PC-9 (cell line): ENCODE data around the gene SIGLEC15. TPM values are rescaled to one million over a fixed set of nuclear protein-coding genes. Genes with fewer than 3 reads are reported as not detected.

Source experiments
- BruUV-seq: library from RNA; stranded (reverse); fragments of 400-500 nt; replicated peaks from 2 replicates; lab custom pipeline; 2021; lab: Mats Ljungman, UMichigan
- CTCF ChIA-PET: fragments of 300-600 bp; sonication (Branson Sonifier 250); formaldehyde crosslinking; loops from one replicate; lab custom pipeline; 2022; ENCODE audit warnings: antibody characterized with exemption; lab: Charles Lee
- POLR2A ChIA-PET: fragments of 300-600 bp; sonication (Branson Sonifier 250); formaldehyde crosslinking; loops from one replicate; lab custom pipeline; 2022; ENCODE audit warnings: antibody characterized with exemption; ENCODE audit not compliant: unreplicated experiment; lab: Charles Lee
- DNase-seq, 2 experiments: peaks; one replicate each; pipeline versions ENCODE4 v3.0.0 to v3.0.0-alpha.2; 2015 to 2022; ENCODE audit warnings: mixed read lengths in 1 of 2
- H2AFZ ChIP-seq: fragments of 200-600 bp; sonication (generic); 2 replicates; pipeline ENCODE4 v1.8.1; 2017; ENCODE audit warnings: antibody characterized with exemption
- H3F3A ChIP-seq: fragments of 200-600 bp; sonication (generic); 2 replicates; pipeline ENCODE4 v1.8.1; 2017; ENCODE audit warnings: antibody characterized with exemption, mild to moderate bottlenecking, low read depth; ENCODE audit not compliant: insufficient read depth
- H3K27ac ChIP-seq: fragments of 200-600 bp; sonication (generic); 2 replicates; pipeline ENCODE4 v1.6.1; 2016; ENCODE audit warnings: mixed run types
- H3K27me3 ChIP-seq: fragments of 200-600 bp; sonication (generic); 2 replicates; pipeline ENCODE4 v1.6.1; 2016; ENCODE audit warnings: low read depth, mixed run types; ENCODE audit not compliant: insufficient read depth
- H3K36me3 ChIP-seq: fragments of 200-600 bp; sonication (generic); 2 replicates; pipeline ENCODE4 v1.6.1; 2016; ENCODE audit warnings: low read depth, mixed run types
- H3K4me1 ChIP-seq: fragments of 200-600 bp; sonication (generic); replicated peaks from 2 replicates; pipeline ENCODE4 v1.6.1; 2016; ENCODE audit warnings: mixed run types; ENCODE audit not compliant: insufficient read depth
- H3K4me2 ChIP-seq: fragments of 200-600 bp; sonication (generic); 2 replicates; pipeline ENCODE4 v1.6.1; 2017; ENCODE audit warnings: mixed run types
- H3K4me3 ChIP-seq: fragments of 200-600 bp; sonication (generic); 2 replicates; pipeline ENCODE4 v1.6.1; 2016; ENCODE audit warnings: mixed run types
- H3K79me2 ChIP-seq: fragments of 200-600 bp; sonication (generic); 2 replicates; pipeline ENCODE4 v1.6.1; 2017; ENCODE audit warnings: low read depth, mixed run types
- H3K9me2 ChIP-seq: fragments of 200-600 bp; sonication (generic); 2 replicates; pipeline ENCODE4 v1.8.1; 2017; ENCODE audit warnings: mild to moderate bottlenecking; ENCODE audit not compliant: insufficient read depth
- H3K9me3 ChIP-seq: fragments of 200-600 bp; sonication (generic); 2 replicates; pipeline ENCODE4 v1.8.1; 2016; ENCODE audit warnings: low read depth; ENCODE audit not compliant: insufficient read depth
- H4K20me1 ChIP-seq: fragments of 200-600 bp; sonication (generic); 2 replicates; pipeline ENCODE4 v1.8.1; 2017; ENCODE audit not compliant: insufficient read depth
- EZH2 ChIP-seq: fragments of 200-600 bp; sonication (generic); IDR thresholded peaks from 2 replicates; pipeline ENCODE4 v1.8.0; 2017; ENCODE audit warnings: antibody characterized with exemption, low read depth
- intact Hi-C: fragments of 100-400 bp; cut with micrococcal nuclease; formaldehyde crosslinking; loops from one replicate; pipeline ENCODE4 v1.10.0; 2022; ENCODE audit not compliant: unreplicated experiment
- total RNA-seq: library from RNA; stranded (reverse); gene quantifications from 2 replicates; pipeline ENCODE4 v1.2.3, GENCODE V29; 2021
- TF ChIP-seq, protein P1 (sequence below): fragments of 200-600 bp; sonication (generic); conservative IDR thresholded peaks from 2 replicates; pipeline ENCODE4 v1.6.1; 2017; ENCODE audit warnings: mixed run types, antibody characterized with exemption, mild to moderate bottlenecking, moderate library complexity

SIGLEC15 gene
- total RNA-seq, 1 experiment from 2014 or later = 1.0 TPM

DNA sequence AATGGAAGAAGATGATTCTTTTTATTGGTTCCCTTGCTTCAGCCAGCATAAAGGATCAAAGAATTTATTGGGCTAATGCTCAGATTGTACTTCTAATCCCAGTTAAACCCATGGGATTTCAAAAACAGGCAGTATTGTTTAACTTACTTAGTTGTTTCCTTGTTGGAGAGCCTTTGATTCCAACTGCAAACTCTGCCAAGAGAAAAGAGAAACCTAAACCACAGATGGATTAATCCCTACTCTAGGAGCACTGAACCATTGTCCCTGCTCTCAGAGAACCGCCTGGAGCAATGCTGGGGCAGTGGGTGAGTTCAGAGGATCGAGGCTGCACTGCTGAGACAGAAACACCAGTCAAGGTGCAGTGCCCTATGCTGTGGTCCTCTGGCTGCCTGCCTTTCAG is 44.9 kb upstream of the SIGLEC15 start:
- H3F3A ChIP-seq = peaks cover 3% of the 10 kb centered on the region; the same call in 1 of the 2 replicates
- H3K9me2 ChIP-seq = no peaks in the 10 kb centered on the region
- no peaks in the 10 kb centered on the region for H3K27me3 ChIP-seq
- H2AFZ ChIP-seq = no peak overlapping the region
- H3K4me1 ChIP-seq = peaks cover 13% of the 10 kb centered on the region; the same call in 1 of the 2 replicates
- no peaks in the 10 kb centered on the region for H4K20me1 ChIP-seq
- no peak for DNase-seq
- intact Hi-C loops = no loop called here
- H3K36me3 ChIP-seq = no peaks in the 10 kb centered on the region
- TF ChIP-seq, protein P1, sequence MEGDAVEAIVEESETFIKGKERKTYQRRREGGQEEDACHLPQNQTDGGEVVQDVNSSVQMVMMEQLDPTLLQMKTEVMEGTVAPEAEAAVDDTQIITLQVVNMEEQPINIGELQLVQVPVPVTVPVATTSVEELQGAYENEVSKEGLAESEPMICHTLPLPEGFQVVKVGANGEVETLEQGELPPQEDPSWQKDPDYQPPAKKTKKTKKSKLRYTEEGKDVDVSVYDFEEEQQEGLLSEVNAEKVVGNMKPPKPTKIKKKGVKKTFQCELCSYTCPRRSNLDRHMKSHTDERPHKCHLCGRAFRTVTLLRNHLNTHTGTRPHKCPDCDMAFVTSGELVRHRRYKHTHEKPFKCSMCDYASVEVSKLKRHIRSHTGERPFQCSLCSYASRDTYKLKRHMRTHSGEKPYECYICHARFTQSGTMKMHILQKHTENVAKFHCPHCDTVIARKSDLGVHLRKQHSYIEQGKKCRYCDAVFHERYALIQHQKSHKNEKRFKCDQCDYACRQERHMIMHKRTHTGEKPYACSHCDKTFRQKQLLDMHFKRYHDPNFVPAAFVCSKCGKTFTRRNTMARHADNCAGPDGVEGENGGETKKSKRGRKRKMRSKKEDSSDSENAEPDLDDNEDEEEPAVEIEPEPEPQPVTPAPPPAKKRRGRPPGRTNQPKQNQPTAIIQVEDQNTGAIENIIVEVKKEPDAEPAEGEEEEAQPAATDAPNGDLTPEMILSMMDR = no peak
- no peak for TF ChIP-seq EZH2
- ChIA-PET CTCF (no interaction called here), POLR2A (no interaction called here)
- H3K27ac ChIP-seq = no peak overlapping the region
- H3K4me3 ChIP-seq = no peak overlapping the region
- H3K79me2 ChIP-seq = no peaks in the 10 kb centered on the region
- H3K9me3 ChIP-seq = no peaks in the 10 kb centered on the region
- H3K4me2 ChIP-seq = no peak overlapping the region
- BruUV-seq = no TSS peak

DNA sequence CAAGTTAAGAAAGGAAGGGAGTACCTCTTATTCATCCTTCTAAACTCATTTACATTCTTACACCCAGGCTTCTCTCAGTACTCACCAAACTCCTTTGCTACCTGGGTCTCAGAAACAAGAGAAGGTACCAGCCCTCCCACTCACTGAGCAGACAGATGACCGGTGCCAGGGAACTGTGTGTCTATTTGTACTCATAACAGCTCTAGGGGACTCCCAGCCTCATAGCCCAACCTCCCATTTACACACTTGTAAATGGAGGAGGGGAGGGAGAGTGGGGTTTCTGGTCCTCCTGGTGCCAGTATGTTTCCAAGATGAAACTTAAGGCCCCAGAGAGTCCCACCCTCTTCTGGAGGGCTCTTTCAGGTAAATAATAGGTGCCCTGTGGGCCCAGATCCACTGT is 42.8 kb upstream of the SIGLEC15 start:
- no peak overlapping the region for H2AFZ ChIP-seq
- no peaks in the 10 kb centered on the region for H4K20me1 ChIP-seq
- POLR2A ChIA-PET = no interaction called here
- peaks cover 6% of the 10 kb centered on the region; the same call in 1 of the 2 replicates for H3K4me1 ChIP-seq
- intact Hi-C loops = no loop called here
- H3K27ac ChIP-seq = no peak overlapping the region
- no peaks in the 10 kb centered on the region for H3K27me3 ChIP-seq
- H3K4me3 ChIP-seq = no peak overlapping the region
- no peak overlapping the region for H3K4me2 ChIP-seq
- CTCF ChIA-PET = no interaction called here
- no peaks in the 10 kb centered on the region for H3K9me3 ChIP-seq
- no TSS peak for BruUV-seq
- H3K79me2 ChIP-seq = no peaks in the 10 kb centered on the region
- H3K36me3 ChIP-seq = no peaks in the 10 kb centered on the region
- no peak for TF ChIP-seq EZH2
- TF ChIP-seq, protein P1 = no peak
- DNase-seq = no peak
- H3F3A ChIP-seq = no peaks in the 10 kb centered on the region
- no peaks in the 10 kb centered on the region for H3K9me2 ChIP-seq

DNA sequence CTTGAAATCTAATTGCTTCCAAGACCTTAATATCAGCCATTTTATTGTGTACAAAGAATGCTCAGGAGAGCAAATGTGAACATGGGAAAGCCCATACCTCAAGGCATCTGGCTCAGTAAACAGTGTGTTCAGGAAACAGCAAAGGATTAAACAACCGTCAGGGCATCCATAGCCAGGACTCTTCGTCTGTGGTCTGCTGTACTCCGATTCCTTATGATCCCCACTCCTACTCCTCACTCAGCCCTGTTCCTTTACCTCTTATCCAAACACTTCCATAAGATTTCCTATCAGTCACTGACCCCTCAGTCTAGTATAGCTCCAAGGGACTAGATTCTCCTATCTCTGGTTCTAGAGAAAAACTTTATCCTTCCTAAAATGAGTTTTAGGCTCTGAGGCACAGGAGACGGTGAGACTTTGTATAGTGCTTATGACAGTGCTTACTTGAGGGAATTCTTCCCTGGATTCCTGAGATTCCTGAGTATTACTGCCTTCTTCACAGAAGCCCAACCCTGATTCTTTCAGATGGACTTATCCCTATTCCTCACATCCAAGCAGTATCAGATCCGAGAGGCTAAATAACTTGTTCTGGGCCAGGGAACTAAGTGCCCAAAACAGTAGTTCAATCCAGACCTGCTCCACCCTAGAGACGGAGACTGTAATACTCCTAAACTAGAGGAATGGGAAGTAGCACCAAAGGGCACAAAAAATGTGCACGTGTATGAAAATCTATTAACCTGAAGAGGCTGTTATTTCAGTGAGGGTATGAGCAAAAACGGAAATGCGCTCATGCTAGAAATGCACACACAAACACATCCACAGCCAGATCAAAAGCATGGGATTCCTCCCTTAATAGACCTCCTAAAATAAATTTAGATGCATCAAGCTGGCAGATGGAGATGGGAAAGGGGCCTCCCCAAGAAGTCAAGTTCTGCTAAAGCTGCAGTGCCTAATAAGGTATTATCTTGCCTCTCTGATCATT is 42.1 kb upstream of the SIGLEC15 start:
- H4K20me1 ChIP-seq = no peaks in the 10 kb centered on the region
- H3F3A ChIP-seq = no peaks in the 10 kb centered on the region
- H3K4me3 ChIP-seq = no peak overlapping the region
- intact Hi-C loops = no loop called here
- DNase-seq = no peak
- no peak overlapping the region for H2AFZ ChIP-seq
- no peaks in the 10 kb centered on the region for H3K9me3 ChIP-seq
- TF ChIP-seq, protein P1 = no peak
- TF ChIP-seq EZH2 = no peak
- H3K4me2 ChIP-seq = no peak overlapping the region
- CTCF ChIA-PET = no interaction called here
- no peaks in the 10 kb centered on the region for H3K79me2 ChIP-seq
- peaks cover 6% of the 10 kb centered on the region; the same call in 1 of the 2 replicates for H3K4me1 ChIP-seq
- no peaks in the 10 kb centered on the region for H3K36me3 ChIP-seq
- no peak overlapping the region for H3K27ac ChIP-seq
- no peaks in the 10 kb centered on the region for H3K9me2 ChIP-seq
- POLR2A ChIA-PET = no interaction called here
- no peaks in the 10 kb centered on the region for H3K27me3 ChIP-seq
- BruUV-seq = no TSS peak
